Skeletal muscle cell (primary cell): ENCODE results near the gene GRM3.
"Not testable (repeated sequence)": the region's sequence is repeated elsewhere in the genome, so short reads cannot be mapped to it uniquely, and the experiment has no call there.

Source experiments
- DNase-seq: peaks from one replicate; pipeline ENCODE4 v3.0.0-alpha.2; 2010; ENCODE audit warnings: low read depth
- H3K4me3 ChIP-seq: 2 replicates; pipeline ENCODE4 v1.5.1; 2011; ENCODE audit warnings: low read depth, mild to moderate bottlenecking, control low read depth, low read length, moderate library complexity

Gene GRM3

GRCh38 chr7:86643561-86644281 is at the start of gene GRM3:
TSS of gene GRM3 (plus strand) at chr7:86643909. CDS start at chr7:86765146, 121,237 bp downstream.
- DNase-seq, result no peak
- no peak within 1 kb of the TSS for H3K4me3 ChIP-seq

- no peak for DNase-seq
- H3K4me3 ChIP-seq, result no peak overlapping the region
Measured at GRCh38 chr7:86598311-86598710, 45.4 kb upstream of the GRM3 start.

DNA sequence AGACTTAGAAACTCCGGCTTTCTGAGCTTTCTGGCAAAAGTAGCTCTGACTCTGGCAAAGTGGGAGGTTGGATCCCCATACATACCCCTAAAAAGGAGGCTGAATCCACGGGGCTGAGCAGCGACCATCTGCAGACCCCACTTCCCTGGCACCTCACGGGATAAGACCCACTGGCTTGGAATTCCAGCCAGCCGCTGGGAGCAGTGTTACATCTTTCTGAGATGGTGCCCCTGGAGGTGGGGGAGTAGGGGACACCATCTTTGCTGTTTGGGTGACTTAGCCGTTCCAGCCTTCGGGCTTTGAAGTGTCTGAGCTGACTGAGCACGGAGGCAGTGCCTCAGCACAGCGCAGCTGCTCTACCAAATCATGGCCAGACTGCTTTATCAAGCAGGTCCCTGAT is 45.0 kb upstream of the GRM3 start:
- no peak overlapping the region for H3K4me3 ChIP-seq
- DNase-seq, result no peak

DNA sequence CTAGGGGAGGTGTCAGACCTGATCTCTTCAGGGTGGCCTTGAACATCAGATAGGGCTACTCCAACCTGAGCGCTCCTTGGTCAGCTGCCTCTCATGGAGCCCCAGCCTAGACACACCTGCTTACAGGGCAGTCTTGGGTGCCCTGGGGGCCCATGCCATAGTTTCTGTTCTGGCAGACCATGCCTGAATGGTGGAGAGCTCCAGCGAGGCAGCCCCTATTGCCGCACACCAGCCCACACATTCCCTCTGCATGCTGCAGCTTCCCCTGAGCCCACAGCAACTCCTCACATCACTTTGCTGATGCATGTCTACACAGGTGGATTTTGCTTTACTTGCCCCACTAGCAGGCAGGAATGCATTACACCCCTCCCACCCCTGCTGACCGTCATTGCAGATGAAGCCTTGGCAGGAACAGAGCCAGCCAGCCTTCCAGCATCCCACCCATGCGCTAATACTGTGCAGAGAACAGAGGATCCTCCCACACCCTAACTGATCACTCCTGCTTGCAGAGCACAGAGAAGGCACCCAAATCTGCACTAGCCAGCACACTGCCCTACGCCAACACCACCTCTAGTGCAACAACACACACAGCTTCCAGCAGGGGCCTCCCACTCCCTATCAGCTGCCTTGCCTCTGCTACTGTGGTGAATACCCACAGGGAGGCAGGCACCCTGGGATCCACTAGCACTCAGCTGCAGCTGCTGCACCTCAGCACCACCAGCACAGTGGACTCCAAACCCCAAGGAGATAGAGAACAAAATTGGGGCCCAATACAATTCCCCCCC is 43.0 kb upstream of the GRM3 start:
- no peak overlapping the region for H3K4me3 ChIP-seq
- DNase-seq, result no peak

GRCh38 chr7:86615711-86616110 is 28.0 kb upstream of the GRM3 start:
- DNase-seq, result not testable (repeated sequence)

DNA sequence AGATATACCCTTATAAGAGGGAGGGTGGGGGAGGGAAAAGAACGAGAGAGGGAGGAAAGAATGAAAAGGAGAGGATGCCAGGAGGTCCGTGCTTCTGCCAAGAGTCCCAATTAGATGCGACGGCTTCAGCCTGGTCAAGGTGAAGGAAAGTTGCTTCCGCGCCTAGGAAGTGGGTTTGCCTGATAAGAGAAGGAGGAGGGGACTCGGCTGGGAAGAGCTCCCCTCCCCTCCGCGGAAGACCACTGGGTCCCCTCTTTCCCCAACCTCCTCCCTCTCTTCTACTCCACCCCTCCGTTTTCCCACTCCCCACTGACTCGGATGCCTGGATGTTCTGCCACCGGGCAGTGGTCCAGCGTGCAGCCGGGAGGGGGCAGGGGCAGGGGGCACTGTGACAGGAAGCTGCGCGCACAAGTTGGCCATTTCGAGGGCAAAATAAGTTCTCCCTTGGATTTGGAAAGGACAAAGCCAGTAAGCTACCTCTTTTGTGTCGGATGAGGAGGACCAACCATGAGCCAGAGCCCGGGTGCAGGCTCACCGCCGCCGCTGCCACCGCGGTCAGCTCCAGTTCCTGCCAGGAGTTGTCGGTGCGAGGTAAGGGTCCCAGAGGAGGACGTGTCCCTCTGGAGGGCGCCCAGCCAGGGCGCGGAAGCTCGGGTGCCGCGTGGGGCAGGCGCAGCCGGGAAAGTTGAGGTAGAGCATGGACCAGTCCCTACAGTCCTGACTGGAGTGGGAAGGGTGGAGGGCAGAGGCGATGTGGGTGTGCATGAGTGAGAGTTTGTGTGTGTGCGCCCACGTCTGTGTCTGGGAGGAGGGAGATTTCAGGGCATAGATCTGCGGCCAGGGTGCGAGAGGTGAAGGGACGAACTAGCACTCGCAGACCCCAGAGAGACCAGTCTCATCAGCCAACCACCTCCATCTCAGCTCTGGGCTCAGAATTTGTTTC is 844 bp downstream of the GRM3 start:
- H3K4me3 ChIP-seq, result no peak overlapping the region
- no peak for DNase-seq

More at GRCh38 chr7:86615711-86616110, 28.0 kb upstream of the GRM3 start:
- not testable (repeated sequence) for H3K4me3 ChIP-seq

DNA sequence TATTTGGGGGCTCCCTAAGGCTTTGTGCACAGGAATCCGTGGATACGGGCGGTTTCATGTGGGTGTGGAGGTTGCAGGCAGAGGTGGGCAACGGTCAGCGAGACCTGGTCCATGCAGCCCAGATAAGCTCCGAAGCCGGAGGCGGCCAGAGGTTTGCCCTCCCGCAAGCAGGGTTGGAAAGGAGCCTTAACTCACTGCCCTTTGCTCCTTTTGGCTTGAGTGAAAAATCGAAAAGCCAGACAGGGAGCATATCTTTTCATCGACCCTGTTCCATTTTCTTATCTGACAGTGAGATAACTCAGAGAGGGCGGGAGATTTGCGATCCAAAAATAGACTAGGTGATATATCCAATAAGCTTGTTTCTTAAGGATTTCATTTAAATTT is 1.5 kb downstream of the GRM3 start:
- no peak overlapping the region for H3K4me3 ChIP-seq
- DNase-seq, result no peak

DNA sequence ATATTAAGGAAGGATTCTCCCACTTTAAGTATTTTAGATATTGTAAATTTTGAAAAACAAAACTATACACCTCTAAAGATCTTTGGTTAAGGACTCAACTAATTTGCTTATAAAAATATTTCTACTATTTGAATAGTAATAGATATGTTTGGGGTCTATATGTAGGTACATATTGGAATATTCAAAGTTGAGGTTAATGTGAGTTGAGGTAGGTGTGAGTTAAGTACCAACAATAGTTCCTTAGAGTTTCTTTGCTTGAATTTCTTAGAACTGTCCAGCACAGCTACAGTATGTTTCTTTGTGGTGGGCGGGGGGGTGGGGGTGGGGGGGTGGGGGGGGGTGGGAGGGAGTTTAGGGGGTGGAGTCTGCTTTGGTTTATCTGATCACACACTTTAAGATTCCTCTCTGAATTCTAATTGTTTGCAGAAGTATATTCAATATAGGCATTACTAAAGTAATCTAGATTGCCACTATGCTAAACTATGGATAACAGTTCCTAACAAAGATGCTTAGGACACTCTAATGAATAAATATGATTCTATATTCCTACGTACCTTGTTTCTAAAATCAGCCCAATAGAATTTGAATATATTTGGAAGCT is 2.1 kb downstream of the GRM3 start:
- no peak overlapping the region for H3K4me3 ChIP-seq
- DNase-seq, result no peak

DNA sequence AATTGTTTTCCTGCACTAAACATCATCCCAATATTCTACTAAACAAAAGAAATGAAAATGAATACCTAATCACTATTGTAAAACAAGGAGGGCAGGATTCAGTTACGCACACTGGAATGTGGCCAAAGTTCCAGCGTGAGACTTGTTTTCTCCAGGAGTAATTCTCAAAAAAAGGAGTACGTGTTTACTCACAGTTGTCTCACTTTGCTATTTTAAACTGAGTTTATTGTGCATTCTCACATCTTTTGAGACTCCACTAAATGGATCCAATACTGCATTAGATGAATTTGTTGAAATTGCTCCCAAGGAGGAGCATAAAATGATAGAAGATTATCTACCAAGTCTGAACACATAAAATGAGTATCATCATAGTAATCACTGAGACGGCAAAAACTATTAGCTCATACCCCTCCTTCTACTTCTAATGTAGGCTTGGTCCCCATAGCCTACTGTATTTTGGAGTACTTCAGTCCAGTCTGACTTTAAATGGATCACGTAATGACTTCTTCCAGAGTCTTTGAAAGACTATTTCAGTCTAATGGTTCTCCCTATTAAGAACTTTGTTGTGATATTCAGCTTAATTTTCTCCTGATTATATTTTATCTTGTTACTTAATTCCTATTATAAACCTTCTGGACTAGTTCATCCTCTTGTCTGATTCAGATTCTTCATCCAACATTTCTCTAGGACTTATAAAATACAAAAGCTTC is 3.8 kb downstream of the GRM3 start:
- DNase-seq, result no peak
- H3K4me3 ChIP-seq, result no peak overlapping the region

GRCh38 chr7:86648169-86648568 is 4.5 kb downstream of the GRM3 start:
- no peak for DNase-seq
- H3K4me3 ChIP-seq, result no peak overlapping the region

GRCh38 chr7:86653919-86654659 is 10.4 kb downstream of the GRM3 start:
- DNase-seq, result no peak
- no peak overlapping the region for H3K4me3 ChIP-seq

- H3K4me3 ChIP-seq, result no peak overlapping the region
- no peak for DNase-seq
Measured at GRCh38 chr7:86657948-86658347, 14.2 kb downstream of the GRM3 start.

- no peak overlapping the region for H3K4me3 ChIP-seq
- DNase-seq, result no peak
Measured at GRCh38 chr7:86660950-86661462, 17.3 kb downstream of the GRM3 start.

- no peak for DNase-seq
- no peak overlapping the region for H3K4me3 ChIP-seq
Measured at GRCh38 chr7:86664486-86664885, 20.8 kb downstream of the GRM3 start.

DNA sequence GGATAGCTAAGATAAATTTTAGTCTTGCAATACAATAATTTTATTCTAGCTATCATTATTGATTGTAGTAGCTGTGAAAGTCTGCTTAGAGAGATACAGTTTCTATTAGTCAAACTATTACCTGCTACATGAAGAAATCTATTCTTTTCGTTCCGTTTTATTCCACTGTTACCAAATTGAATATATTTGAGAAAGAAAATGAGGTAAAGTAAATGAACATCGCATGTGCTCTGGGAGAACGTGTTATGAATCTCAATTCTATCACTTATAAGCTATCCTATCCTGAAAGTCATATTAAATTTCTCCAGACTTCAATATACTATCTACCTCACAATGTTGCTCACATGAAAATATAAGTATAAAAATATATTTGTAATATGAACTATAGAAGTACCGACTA is 21.3 kb downstream of the GRM3 start:
- DNase-seq, result no peak
- no peak overlapping the region for H3K4me3 ChIP-seq

- no peak overlapping the region for H3K4me3 ChIP-seq
- no peak for DNase-seq
Measured at GRCh38 chr7:86665669-86666068, 22.0 kb downstream of the GRM3 start.

DNA sequence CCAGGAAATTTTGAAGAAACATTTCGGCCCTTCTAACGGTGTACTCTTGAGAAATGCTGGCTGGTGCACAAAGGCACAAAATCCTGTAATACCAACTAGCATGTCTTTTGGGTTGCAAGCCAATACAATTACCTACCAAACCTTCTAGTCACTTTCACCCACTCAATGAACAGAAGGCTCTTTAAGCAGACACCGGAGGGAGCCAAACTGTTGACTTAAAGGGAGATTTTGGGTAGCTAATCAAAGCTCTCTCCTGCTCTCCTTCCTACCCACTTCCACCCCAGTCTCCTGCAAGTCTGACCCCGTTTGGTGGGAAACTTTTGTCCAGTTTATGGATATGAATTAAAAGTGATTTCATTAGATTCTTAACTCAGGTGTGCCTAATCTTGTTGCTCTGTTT is 24.0 kb downstream of the GRM3 start:
- H3K4me3 ChIP-seq, result no peak overlapping the region
- no peak for DNase-seq

DNA sequence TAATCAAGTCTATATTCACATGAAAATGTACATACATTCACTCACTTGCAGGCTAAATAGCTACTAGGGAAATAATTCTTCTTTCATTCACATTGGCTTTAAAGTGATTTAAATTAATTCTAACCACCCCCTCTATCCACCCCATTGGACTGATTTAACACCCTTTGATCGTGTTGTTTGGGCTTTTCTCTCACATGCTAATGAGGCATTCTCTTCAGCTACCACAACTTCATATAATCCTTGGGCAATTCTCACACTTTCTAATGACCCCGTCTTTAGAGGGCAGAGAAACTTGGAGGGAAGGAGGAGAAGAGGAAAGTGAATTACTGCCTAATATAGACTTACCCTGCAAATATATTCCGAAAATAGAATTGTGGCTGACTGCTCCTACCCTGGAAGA is 24.6 kb downstream of the GRM3 start:
- no peak overlapping the region for H3K4me3 ChIP-seq
- no peak for DNase-seq
